GM18907 (cell line): ENCODE results near the gene STX5.
"Not testable (repeated sequence)": the region's sequence is repeated elsewhere in the genome, so short reads cannot be mapped to it uniquely, and the experiment has no call there.

Source experiments
- ATAC-seq: cut with Tn5 transposase; IDR thresholded peaks from one replicate; pipeline ENCODE4 v1.9.1; 2021; ENCODE audit warnings: mild to moderate bottlenecking, moderate library complexity; ENCODE audit not compliant: unreplicated experiment

Gene STX5

GRCh38 chr11:62832336-62833234 lies 734 bp upstream of the STX5 start, which contains the start of gene TEX54:
Gene TEX54, minus strand, starts transcription at chr11:62832841.
- ATAC-seq: peak; percentile 24

DNA sequence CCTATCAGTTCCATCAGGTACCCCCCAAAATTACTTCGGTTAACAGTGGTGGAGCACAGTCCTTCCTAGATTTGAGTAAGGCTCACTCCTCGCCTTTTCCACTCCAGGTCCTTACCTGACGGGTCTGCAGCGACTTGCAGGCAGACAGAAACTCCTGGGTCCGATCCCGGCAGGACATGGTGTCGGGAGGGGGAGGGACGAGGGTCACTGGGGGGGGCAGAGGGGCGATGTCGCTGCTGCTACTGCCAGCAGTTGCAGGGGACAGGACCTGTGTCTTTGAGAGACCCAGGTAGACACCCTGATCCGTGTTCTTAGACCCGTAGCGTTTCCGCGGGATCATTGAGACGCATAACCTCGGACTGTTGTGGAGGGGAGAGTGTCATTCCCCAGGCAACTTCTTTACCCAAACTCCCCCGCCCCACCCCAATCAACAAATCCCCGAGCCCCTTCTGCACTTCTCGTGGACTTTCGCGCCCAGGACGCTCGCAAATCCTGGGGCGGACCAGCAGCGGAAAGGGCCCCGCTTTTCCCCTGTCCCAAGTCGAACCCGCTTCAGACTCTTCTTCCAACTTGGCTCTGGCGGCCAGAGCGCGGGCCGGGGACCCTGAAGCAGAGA lies 839 bp downstream of the STX5 start:
- no peak for ATAC-seq

- not testable (repeated sequence) for ATAC-seq
Observed at GRCh38 chr11:62828130-62828529, 3.7 kb downstream of the STX5 start.

GRCh38 chr11:62823677-62824076 lies 8.2 kb downstream of the STX5 start:
- no peak for ATAC-seq

DNA sequence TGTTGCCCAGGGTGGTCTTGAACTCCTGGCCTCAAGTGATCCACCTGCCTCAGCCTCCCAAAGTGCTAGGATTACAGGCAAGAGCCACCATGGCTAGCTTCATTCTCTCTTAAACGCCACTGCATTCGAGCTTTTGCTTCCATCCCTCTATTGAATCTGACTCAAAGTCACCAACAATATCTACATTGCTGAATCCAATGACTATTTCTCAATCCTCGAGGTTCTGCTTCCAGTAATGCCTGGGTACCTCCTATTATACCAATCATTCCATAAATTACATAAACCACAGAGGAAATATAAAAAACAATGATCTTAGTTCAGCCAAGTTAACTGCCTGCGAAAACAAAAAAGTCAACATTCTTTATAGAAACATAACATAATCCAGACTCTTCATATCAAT lies 14.7 kb downstream of the STX5 start:
- no peak for ATAC-seq

DNA sequence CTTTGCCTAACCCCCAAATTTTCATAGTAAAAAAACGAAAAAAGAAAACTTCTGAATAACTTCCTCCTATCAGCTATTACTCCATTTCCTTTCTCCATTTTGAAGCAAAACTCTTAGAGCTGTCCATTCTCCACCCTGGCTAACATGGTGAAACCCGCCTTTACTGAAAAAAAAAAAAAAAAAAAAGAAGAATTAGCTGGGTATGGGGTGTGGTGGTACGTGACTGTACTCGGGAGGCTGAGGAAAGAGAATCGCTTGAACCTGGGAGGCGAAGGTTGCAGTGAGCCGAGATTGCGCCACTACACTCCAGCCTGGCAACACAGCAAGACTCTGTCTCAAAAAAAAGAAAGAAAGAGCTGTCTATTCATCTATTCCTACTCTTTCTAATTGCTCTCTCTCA lies 15.3 kb downstream of the STX5 start:
- ATAC-seq: no peak

DNA sequence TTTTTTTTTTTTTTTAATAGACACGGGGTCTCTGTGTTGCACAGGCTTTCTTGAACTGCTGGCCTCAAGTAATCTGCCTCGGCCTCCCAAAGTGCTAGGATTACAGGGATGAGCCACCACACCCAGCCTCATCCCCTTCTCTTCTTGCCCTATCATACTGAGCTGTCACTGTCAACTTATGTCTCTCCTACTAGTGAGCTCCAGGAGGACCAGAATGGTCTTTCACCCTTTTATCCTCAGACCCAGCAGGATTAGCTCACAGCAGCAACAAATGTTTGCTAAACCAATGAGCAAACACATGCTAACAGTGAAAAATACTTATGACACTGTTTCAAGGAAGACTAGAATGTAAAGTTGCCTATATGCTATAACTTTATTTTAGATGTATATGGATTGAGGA lies 20.2 kb downstream of the STX5 start:
- no peak for ATAC-seq

DNA sequence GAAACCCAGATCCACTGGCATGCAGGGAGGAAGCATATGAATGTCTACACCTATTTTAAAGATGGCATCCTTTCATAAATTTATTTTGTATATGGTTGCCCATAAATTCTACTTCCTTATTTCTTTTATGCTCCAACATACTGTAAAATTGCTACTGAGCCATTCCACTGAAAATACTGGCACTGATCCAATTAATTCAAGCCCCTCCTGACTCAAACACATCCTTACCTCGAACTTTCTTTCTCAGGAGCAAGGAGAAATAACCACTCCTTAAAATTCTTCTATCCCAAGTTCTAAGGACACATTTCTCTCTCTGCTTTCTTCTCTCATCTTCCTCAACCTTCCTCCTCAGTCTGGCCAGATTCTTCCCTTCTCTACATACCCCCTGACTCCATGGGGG lies 21.1 kb downstream of the STX5 start:
- no peak for ATAC-seq

- no peak for ATAC-seq
Observed at GRCh38 chr11:62806611-62807121, 25.2 kb downstream of the STX5 start.

DNA sequence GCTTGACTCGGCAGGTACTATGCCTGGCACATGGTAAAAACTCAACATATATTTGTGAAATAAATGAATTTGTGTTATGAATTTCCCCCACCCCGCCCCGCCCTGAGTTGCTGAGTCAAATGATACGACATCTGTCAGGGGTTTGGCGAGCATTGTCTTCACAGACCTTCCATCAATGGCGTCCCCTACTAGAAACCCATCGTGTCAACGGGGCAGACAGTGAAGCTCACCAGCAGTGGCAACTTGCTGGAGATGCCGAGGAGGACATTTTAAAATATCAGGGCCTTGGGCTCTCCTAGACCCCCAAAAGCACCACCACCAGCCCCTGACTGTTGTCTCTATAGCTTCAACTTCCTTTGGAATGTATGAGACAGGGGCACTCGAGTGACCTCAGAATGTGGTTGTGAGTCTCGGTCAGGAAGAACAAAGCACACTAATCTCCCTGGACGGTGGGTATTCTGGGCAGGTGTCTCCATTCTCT lies 25.9 kb downstream of the STX5 start:
- no peak for ATAC-seq

GRCh38 chr11:62805076-62805892 lies 26.6 kb downstream of the STX5 start, which contains the start of gene NXF1:
Gene NXF1, minus strand, starts transcription at chr11:62805440. Its CDS starts 84 bp downstream, at chr11:62805356.
- ATAC-seq: peak; percentile 88

- peak; percentile 1 for ATAC-seq
Observed at GRCh38 chr11:62804310-62805075, 27.4 kb downstream of the STX5 start.

- ATAC-seq: no peak
Observed at GRCh38 chr11:62801071-62801470, 30.8 kb downstream of the STX5 start.

GRCh38 chr11:62799486-62799885 lies 32.4 kb downstream of the STX5 start:
- no peak for ATAC-seq

DNA sequence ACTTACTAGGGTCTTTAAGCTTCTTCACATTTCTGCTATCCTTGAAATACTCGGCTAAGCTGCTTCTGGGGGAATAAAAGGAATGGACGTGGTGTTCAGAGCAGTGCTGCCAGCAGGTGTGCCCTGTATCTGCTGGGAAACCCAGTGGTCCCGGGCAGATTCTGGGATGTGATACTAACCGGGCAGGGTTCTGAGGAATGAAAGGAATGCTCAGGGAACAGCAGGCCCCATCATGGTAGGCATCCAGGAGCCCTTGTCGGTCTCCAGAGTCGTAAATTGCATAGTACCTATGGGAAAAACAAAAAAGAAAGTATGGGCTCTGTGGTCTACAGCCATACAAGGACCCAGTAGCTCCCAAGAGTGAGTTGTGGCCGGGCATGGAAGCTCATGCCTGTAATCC lies 35.6 kb downstream of the STX5 start:
- ATAC-seq: no peak

- no peak for ATAC-seq
Observed at GRCh38 chr11:62794201-62794775, 37.6 kb downstream of the STX5 start.

- ATAC-seq: no peak
Observed at GRCh38 chr11:62792202-62792575, 39.7 kb downstream of the STX5 start.

DNA sequence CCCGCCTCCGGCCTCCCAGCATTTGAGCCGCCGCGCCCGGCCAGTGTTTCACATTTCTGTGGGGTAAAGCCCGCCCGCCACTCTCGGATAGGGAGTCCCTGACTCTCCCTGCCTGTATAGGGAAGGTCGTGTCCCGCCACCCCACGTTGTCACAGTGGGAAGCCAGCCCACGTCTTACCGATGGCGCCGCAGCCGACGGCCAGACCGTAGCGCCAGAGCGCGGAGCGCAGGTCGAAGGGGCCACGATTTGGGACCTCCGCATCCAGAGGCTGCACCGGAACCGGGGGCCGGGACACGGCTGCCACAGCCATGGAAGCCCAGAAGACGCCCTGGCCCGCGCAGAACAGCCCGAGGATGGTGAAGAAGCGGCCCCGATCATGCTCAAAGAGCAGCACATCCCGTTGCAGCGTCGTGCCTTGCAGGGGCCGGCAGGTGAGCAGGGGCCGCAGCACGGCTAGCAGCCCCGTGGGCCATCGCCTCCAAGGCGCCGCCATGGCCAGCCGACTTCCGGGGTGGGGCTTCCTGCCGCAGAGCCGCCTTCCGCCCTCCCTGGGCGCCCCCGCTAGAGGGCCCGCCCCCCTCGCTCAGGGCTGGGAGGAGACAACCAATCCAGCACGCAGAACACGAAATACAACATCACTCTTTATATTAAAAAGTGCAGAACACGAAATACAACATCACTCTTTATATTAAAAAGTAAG lies 40.2 kb downstream of the STX5 start, which contains the start of gene TMEM223:
Gene TMEM223, minus strand, starts transcription at position 506 of the 701 bp plus-strand sequence. Its CDS starts 12 bp downstream, at position 494.
- peak; percentile 69 for ATAC-seq

- ATAC-seq: no peak
Observed at GRCh38 chr11:62789576-62789975, 42.3 kb downstream of the STX5 start.
